HCT116 (cell line): ENCODE data around the gene FA2H. TPM values are rescaled to one million over a fixed set of nuclear protein-coding genes. Genes with fewer than 3 reads are reported as not detected.

ENCODE experiments used
- ATAC-seq: fragments of 200-7000 bp; cut with Tn5 transposase; 2 replicates; pipeline ENCODE4 v1.9.1; 2020; ENCODE audit warnings: mild to moderate bottlenecking, moderate library complexity
- BruUV-seq: library from RNA; stranded (reverse); fragments of 400-500 nt; replicated peaks from 2 replicates; lab custom pipeline; 2021; lab: Mats Ljungman, UMichigan
- CTCF ChIA-PET: fragments of 300-600 bp; sonication (Branson Sonifier 250); formaldehyde crosslinking; loops from one replicate; lab custom pipeline; 2021; ENCODE audit warnings: antibody characterized with exemption; lab: Charles Lee
- POLR2A ChIA-PET: fragments of 300-600, 350-600 bp; sonication (Branson Sonifier 250); formaldehyde crosslinking; loops from one replicate; lab custom pipeline; 2021; ENCODE audit warnings: antibody characterized with exemption; lab: Charles Lee
- RAD21 ChIA-PET, 2 experiments: fragments of 300-600 bp; sonication (Branson Sonifier 250); formaldehyde crosslinking; loops; one replicate each; lab custom pipeline; 2023; ENCODE audit warnings: low total read pairs in 2 of 2; ENCODE audit not compliant: uncharacterized antibody in 2 of 2, unreplicated experiment in 2 of 2, low non-redundant PET in 1 of 2; lab: Charles Lee
- DNase-seq: peaks from one replicate; pipeline ENCODE4 v3.0.0-alpha.2; 2010; ENCODE audit warnings: low read depth, low spot score
- H2AFZ ChIP-seq: fragments of 200-600 bp; shearing (Covaris generic), sonication (generic); 2 replicates; pipeline ENCODE4 v1.6.1; 2017; ENCODE audit warnings: low read depth, mixed run types, mixed read lengths, antibody characterized with exemption, low read length; ENCODE audit not compliant: poor library complexity, severe bottlenecking
- H3K27ac ChIP-seq: 2 replicates; pipeline ENCODE4 v1.5.1; 2012; ENCODE audit warnings: low read depth, low read length
- H3K27me3 ChIP-seq: fragments of 200-600 bp; sonication (generic); 2 replicates; pipeline ENCODE4 v1.6.1; 2016; ENCODE audit warnings: mixed run types, low read length, mixed read lengths; ENCODE audit not compliant: insufficient read depth
- H3K36me3 ChIP-seq, 2 experiments: fragments of 200-500 bp in 1 of 2; fragments of 200-600 bp in 1 of 2; sonication (Bioruptor generic) in 1 of 2; sonication (generic) in 1 of 2; 2 replicates each; pipeline versions ENCODE4 v1.5.1 to v1.6.1; 2014 to 2016; ENCODE audit warnings: low read length in 2 of 2, inconsistent platforms in 1 of 2, mixed read lengths in 1 of 2, mixed run types in 1 of 2; ENCODE audit not compliant: insufficient read depth in 2 of 2, control insufficient read depth in 1 of 2
- H3K4me1 ChIP-seq, 2 experiments: fragments of 200-600 bp in 1 of 2; sonication (generic) in 1 of 2; 2 replicates each; pipeline versions ENCODE4 v1.5.1 to v1.6.1; 2012 to 2017; ENCODE audit warnings: low read length in 2 of 2, inconsistent platforms in 1 of 2, mild to moderate bottlenecking in 1 of 2, mixed read lengths in 1 of 2, mixed run types in 1 of 2, moderate library complexity in 1 of 2; ENCODE audit not compliant: insufficient read depth in 2 of 2, control insufficient read depth in 1 of 2
- H3K4me2 ChIP-seq: fragments of 200-600 bp; sonication (generic); 2 replicates; pipeline ENCODE4 v1.6.1; 2017; ENCODE audit warnings: mixed run types, low read length, mixed read lengths
- H3K4me3 ChIP-seq, 2 experiments: fragments of 200-600 bp in 1 of 2; sonication (generic) in 1 of 2; replicated peaks in 1 of 2; 2 replicates each; pipeline ENCODE4 v1.5.1; 2011 to 2016; ENCODE audit warnings: low read length in 2 of 2, control low read depth in 1 of 2, low read depth in 1 of 2, mild to moderate bottlenecking in 1 of 2, mixed read lengths in 1 of 2, mixed run types in 1 of 2
- H3K79me2 ChIP-seq: fragments of 200-600 bp; sonication (generic); 2 replicates; pipeline ENCODE4 v1.6.1; 2017; ENCODE audit warnings: mild to moderate bottlenecking, mixed run types, low read length, moderate library complexity, mixed read lengths; ENCODE audit not compliant: insufficient read depth
- H3K9ac ChIP-seq: fragments of 200-600 bp; sonication (generic); 2 replicates; pipeline ENCODE4 v1.6.1; 2016; ENCODE audit warnings: low read length, mixed read lengths
- H3K9me2 ChIP-seq: fragments of 200-600 bp; sonication (generic), shearing (Covaris generic); 2 replicates; pipeline ENCODE4 v1.6.1; 2017; ENCODE audit warnings: mixed run types, mild to moderate bottlenecking, moderate library complexity; ENCODE audit not compliant: insufficient read depth
- H3K9me3 ChIP-seq, 2 experiments: fragments of 200-500 bp in 1 of 2; fragments of 200-600 bp in 1 of 2; sonication (Bioruptor generic) in 1 of 2; sonication (generic) in 1 of 2; 2 replicates each; pipeline ENCODE4 v1.6.1; 2014 to 2017; ENCODE audit warnings: low read length in 2 of 2, mixed read lengths in 2 of 2, inconsistent platforms in 1 of 2, low read depth in 1 of 2, mild to moderate bottlenecking in 1 of 2, mixed run types in 1 of 2, moderate library complexity in 1 of 2; ENCODE audit not compliant: control insufficient read depth in 1 of 2, insufficient read depth in 1 of 2
- H4K20me1 ChIP-seq: fragments of 200-600 bp; sonication (generic), shearing (Covaris generic); 2 replicates; pipeline ENCODE4 v1.6.1; 2017; ENCODE audit warnings: mixed run types, mild to moderate bottlenecking, moderate library complexity; ENCODE audit not compliant: insufficient read depth
- CBX3 ChIP-seq: IDR thresholded peaks from 2 replicates; pipeline ENCODE4 v1.6.1; 2012; ENCODE audit warnings: low read depth
- CEBPB ChIP-seq: IDR thresholded peaks from 2 replicates; pipeline ENCODE4 v1.6.1; 2012; ENCODE audit warnings: low read depth
- EGR1 ChIP-seq: IDR thresholded peaks from 2 replicates; pipeline ENCODE4 v1.6.1; 2012; ENCODE audit warnings: low read depth
- ELF1 ChIP-seq: IDR thresholded peaks from 2 replicates; pipeline ENCODE4 v1.6.1; 2012; ENCODE audit warnings: low read depth, borderline replicate concordance
- EZH2 ChIP-seq: fragments of 200-600 bp; sonication (generic); IDR thresholded peaks from 2 replicates; pipeline ENCODE4 v1.6.1; 2017; ENCODE audit warnings: antibody characterized with exemption, mixed run types
- EZH2phosphoT487 ChIP-seq: fragments of 200-600 bp; IDR thresholded peaks from 2 replicates; pipeline ENCODE4 v1.6.1; 2018; ENCODE audit warnings: antibody characterized with exemption, borderline replicate concordance
- FOSL1 ChIP-seq: IDR thresholded peaks from 2 replicates; pipeline ENCODE4 v1.6.1; 2012; ENCODE audit warnings: low read depth
- POLR2A ChIP-seq: IDR thresholded peaks from 2 replicates; pipeline ENCODE4 v1.7.0; 2011; ENCODE audit warnings: borderline replicate concordance; ENCODE audit not compliant: insufficient read depth, insufficient read length; ENCODE audit errors: extremely low read depth
- POLR2AphosphoS5 ChIP-seq: IDR thresholded peaks from 2 replicates; pipeline ENCODE4 v1.6.1; 2011; ENCODE audit warnings: mild to moderate bottlenecking, low read depth, low read length, moderate library complexity
- RAD21 ChIP-seq: IDR thresholded peaks from 2 replicates; pipeline ENCODE4 v1.6.1; 2012; ENCODE audit warnings: low read depth, mild to moderate bottlenecking
- SIN3A ChIP-seq: IDR thresholded peaks from 2 replicates; pipeline ENCODE4 v1.6.1; 2012; ENCODE audit warnings: low read depth
- SP1 ChIP-seq: IDR thresholded peaks from 2 replicates; pipeline ENCODE4 v1.6.1; 2012; ENCODE audit warnings: low read depth
- SRF ChIP-seq: IDR thresholded peaks from 2 replicates; pipeline ENCODE4 v1.6.1; 2012; ENCODE audit warnings: low read depth
- TCF7L2 ChIP-seq: IDR thresholded peaks from 2 replicates; pipeline ENCODE4 v1.7.0; 2011; ENCODE audit warnings: borderline replicate concordance, inconsistent platforms; ENCODE audit not compliant: insufficient read depth, insufficient read length; ENCODE audit errors: extremely low read depth
- YY1 ChIP-seq: IDR thresholded peaks from 2 replicates; pipeline ENCODE4 v1.6.1; 2011; ENCODE audit warnings: low read length, low read depth, moderate library complexity, mild to moderate bottlenecking; ENCODE audit not compliant: insufficient replicate concordance; ENCODE audit errors: extremely low read depth
- ZFX ChIP-seq: fragments of 450-650 bp; IDR thresholded peaks from 2 replicates; pipeline ENCODE4 v1.6.1; 2017
- ZNF274 ChIP-seq: fragments of 200-500 bp; sonication (Bioruptor generic); IDR thresholded peaks from 2 replicates; pipeline ENCODE4 v1.6.1; 2014; ENCODE audit warnings: mild to moderate bottlenecking, low read depth, low read length, inconsistent platforms
- intact Hi-C: fragments of 100-400 bp; cut with micrococcal nuclease; formaldehyde crosslinking; loops from 2 replicates; pipeline ENCODE4 v1.10.0; 2022
- total RNA-seq: library from RNA; stranded (reverse); gene quantifications from one replicate; pipeline ENCODE4 v1.2.1, GENCODE V29; 2021; ENCODE audit not compliant: unreplicated experiment
- TF ChIP-seq, protein P1 (sequence below): IDR thresholded peaks from 2 replicates; pipeline ENCODE4 v1.6.1; 2012
- TF ChIP-seq, protein P2 (sequence below): IDR thresholded peaks from 2 replicates; pipeline ENCODE4 v1.6.1; 2012; ENCODE audit warnings: low read depth
- TF ChIP-seq, protein P3 (sequence below): IDR thresholded peaks from 2 replicates; pipeline ENCODE4 v1.6.1; 2012
- TF ChIP-seq, protein P4 (sequence below), 3 experiments: fragments of 200-600 bp in 1 of 3; sonication (generic) in 1 of 3; IDR thresholded peaks in 2 of 3; conservative IDR thresholded peaks in 1 of 3; 2 replicates each; pipeline ENCODE4 v1.5.1; 2012 to 2017; ENCODE audit warnings: low read depth in 2 of 3, low read length in 2 of 3, antibody characterized with exemption in 1 of 3, borderline replicate concordance in 1 of 3, control low read depth in 1 of 3, mild to moderate bottlenecking in 1 of 3, mixed read lengths in 1 of 3, mixed run types in 1 of 3, moderate library complexity in 1 of 3; ENCODE audit not compliant: insufficient read depth in 1 of 3

Gene FA2H
- total RNA-seq, 1 experiment from 2014 or later = 11.1 TPM

GRCh38 chr16:74743668-74744299 lies 30.8 kb downstream of the FA2H start:
- peak overlapping the region; percentile 64 for H3K9ac ChIP-seq
- H3K4me2 ChIP-seq = peak overlapping the region; percentile 87
- TSS peak; percentile 85 for BruUV-seq
- peak overlapping the region; percentile 36 for H2AFZ ChIP-seq
- POLR2A ChIA-PET = interaction anchor here (0.7 to 0.9 kb wide), 2 partner anchors 9 to 31 kb away, joined by 3 read pairs; partner anchors contain the start of gene FA2H
- H3K27me3 ChIP-seq = no peaks in the 10 kb centered on the region
- peak; percentile 82 for ATAC-seq
- intact Hi-C loops = no loop called here
- H3K79me2 ChIP-seq = no peaks in the 10 kb centered on the region
- no peaks in the 10 kb centered on the region for H4K20me1 ChIP-seq
- H3K36me3 ChIP-seq = no peaks in the 10 kb centered on the region
- H3K4me3 ChIP-seq = peak overlapping the region; percentile 33 to 52
- TF ChIP-seq ZFX (no peak), EZH2phosphoT487 (no peak), EGR1 (no peak), FOSL1 (no peak), ZNF274 (no peak), SP1 (no peak), RAD21 (no peak), CEBPB (no peak), POLR2AphosphoS5 (peak; percentile 85), YY1 (peak; percentile 61), CBX3 (no peak), POLR2A (peak; percentile 69), SRF (no peak), SIN3A (no peak), ELF1 (no peak), TCF7L2 (peak; percentile 24), EZH2 (no peak)
- TF ChIP-seq, protein P1, sequence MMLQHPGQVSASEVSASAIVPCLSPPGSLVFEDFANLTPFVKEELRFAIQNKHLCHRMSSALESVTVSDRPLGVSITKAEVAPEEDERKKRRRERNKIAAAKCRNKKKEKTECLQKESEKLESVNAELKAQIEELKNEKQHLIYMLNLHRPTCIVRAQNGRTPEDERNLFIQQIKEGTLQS = no peak
- TF ChIP-seq, protein P2, sequence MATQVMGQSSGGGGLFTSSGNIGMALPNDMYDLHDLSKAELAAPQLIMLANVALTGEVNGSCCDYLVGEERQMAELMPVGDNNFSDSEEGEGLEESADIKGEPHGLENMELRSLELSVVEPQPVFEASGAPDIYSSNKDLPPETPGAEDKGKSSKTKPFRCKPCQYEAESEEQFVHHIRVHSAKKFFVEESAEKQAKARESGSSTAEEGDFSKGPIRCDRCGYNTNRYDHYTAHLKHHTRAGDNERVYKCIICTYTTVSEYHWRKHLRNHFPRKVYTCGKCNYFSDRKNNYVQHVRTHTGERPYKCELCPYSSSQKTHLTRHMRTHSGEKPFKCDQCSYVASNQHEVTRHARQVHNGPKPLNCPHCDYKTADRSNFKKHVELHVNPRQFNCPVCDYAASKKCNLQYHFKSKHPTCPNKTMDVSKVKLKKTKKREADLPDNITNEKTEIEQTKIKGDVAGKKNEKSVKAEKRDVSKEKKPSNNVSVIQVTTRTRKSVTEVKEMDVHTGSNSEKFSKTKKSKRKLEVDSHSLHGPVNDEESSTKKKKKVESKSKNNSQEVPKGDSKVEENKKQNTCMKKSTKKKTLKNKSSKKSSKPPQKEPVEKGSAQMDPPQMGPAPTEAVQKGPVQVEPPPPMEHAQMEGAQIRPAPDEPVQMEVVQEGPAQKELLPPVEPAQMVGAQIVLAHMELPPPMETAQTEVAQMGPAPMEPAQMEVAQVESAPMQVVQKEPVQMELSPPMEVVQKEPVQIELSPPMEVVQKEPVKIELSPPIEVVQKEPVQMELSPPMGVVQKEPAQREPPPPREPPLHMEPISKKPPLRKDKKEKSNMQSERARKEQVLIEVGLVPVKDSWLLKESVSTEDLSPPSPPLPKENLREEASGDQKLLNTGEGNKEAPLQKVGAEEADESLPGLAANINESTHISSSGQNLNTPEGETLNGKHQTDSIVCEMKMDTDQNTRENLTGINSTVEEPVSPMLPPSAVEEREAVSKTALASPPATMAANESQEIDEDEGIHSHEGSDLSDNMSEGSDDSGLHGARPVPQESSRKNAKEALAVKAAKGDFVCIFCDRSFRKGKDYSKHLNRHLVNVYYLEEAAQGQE = no peak
- TF ChIP-seq, protein P3, sequence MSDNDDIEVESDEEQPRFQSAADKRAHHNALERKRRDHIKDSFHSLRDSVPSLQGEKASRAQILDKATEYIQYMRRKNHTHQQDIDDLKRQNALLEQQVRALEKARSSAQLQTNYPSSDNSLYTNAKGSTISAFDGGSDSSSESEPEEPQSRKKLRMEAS = no peak
- TF ChIP-seq, protein P4, sequence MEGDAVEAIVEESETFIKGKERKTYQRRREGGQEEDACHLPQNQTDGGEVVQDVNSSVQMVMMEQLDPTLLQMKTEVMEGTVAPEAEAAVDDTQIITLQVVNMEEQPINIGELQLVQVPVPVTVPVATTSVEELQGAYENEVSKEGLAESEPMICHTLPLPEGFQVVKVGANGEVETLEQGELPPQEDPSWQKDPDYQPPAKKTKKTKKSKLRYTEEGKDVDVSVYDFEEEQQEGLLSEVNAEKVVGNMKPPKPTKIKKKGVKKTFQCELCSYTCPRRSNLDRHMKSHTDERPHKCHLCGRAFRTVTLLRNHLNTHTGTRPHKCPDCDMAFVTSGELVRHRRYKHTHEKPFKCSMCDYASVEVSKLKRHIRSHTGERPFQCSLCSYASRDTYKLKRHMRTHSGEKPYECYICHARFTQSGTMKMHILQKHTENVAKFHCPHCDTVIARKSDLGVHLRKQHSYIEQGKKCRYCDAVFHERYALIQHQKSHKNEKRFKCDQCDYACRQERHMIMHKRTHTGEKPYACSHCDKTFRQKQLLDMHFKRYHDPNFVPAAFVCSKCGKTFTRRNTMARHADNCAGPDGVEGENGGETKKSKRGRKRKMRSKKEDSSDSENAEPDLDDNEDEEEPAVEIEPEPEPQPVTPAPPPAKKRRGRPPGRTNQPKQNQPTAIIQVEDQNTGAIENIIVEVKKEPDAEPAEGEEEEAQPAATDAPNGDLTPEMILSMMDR (IDR thresholded peaks at IDR 0.05 in 2 of 3, conservative IDR thresholded peaks at IDR 0.05 in 1 of 3; ENCODE audit: borderline replicate concordance in 1 of 3, insufficient read depth in 1 of 3, low read depth in 2 of 3, low read length in 2 of 3) = no peak
- TF ChIP-seq, all 23 proteins: peak for 4
- peak; percentile 97 for DNase-seq
- ChIA-PET CTCF (interaction anchor here (1.1 to 1.2 kb wide), 2 partner anchors 9 to 118 kb away, joined by 3 to 4 read pairs; no protein-coding TSS in a partner anchor), RAD21 (no interaction called here)
- H3K4me1 ChIP-seq = peaks cover 40 to 70% of the 10 kb centered on the region in 2 experiments
- no peaks in the 10 kb centered on the region for H3K9me2 ChIP-seq
- H3K27ac ChIP-seq = peak overlapping the region; percentile 42
- H3K9me3 ChIP-seq = no peaks in the 10 kb centered on the region
